ENCODE results near the gene EIF2S3B.

EIF2S3B gene

DNA sequence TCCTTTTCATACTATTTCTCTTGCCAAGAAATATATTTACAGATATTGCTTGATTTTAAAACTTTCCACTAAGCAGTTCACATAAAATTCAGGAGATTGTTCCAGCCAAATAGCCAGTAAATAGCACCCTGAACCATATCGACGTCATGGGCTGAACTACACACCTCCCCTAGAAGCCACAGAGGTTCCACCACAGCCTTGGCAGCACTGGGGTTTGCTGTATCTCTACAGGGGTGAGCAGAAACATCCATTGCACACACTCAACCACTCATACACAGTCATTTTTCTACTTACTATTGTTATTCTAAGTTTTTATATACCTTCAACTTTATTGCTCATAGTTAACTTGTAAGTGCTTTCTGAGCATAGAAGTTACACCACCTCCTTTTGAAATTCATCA, 8.1 kb upstream of the EIF2S3B start:
- DNase-seq (ENCODE audit: low read depth) = peak; percentile 93
- no peak for TF ChIP-seq CTCF (conservative IDR thresholded peaks at IDR 0.05; ENCODE audit: low read depth, low read length)
- no peak overlapping the region for H3K4me3 ChIP-seq (ENCODE audit: low read depth, low read length)

DNA sequence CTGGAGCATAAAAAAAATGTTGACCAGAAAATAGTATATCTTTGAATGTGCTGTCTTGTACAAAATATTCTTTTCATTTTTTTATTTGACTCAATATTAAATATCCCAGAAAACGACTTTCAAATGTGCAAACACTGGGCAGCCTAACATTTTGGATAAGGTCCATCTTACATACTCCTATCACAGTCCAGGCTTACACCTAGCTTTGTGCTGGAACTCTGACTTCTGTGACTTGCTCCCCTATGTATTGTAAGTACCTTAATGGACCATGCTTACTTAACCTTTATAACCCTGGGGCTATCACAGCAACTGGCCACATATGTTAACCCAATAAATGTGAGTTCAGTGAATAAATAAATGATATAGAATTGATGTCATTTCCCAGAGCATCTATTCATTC, 7.6 kb upstream of the EIF2S3B start:
- no peak for DNase-seq (ENCODE audit: low read depth)
- no peak overlapping the region for H3K4me3 ChIP-seq (ENCODE audit: low read depth, low read length)
- TF ChIP-seq CTCF (conservative IDR thresholded peaks at IDR 0.05; ENCODE audit: low read depth, low read length) = no peak

DNA sequence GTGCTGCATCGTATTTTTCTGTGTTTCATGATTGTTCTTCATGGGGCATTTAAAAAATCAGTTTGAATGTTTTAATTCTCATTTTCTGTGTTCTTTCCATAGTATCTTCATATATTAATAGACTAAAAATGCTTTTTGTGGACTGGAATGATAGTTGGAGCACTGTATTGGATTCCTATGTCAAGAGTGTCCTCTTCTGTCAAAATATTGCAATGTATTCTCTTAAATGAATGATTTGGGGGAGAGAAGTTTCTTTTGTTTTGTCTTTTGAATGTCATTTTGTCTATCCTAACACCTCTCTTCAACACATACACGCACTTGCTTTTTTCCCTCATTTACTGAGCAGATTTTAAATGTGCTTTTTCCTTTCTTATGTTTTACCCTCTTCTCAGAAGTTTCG, 4.7 kb upstream of the EIF2S3B start:
- peak; percentile 61 for TF ChIP-seq CTCF (conservative IDR thresholded peaks at IDR 0.05; ENCODE audit: low read depth, low read length)
- no peak overlapping the region for H3K4me3 ChIP-seq (ENCODE audit: low read depth, low read length)
- DNase-seq (ENCODE audit: low read depth) = peak; percentile 68

GRCh38 chr12:10503460-10503859, 2.2 kb upstream of the EIF2S3B start:
- no peak overlapping the region for H3K4me3 ChIP-seq (ENCODE audit: low read depth, low read length)
- DNase-seq (ENCODE audit: low read depth) = no peak
- TF ChIP-seq CTCF (conservative IDR thresholded peaks at IDR 0.05; ENCODE audit: low read depth, low read length) = no peak

DNA sequence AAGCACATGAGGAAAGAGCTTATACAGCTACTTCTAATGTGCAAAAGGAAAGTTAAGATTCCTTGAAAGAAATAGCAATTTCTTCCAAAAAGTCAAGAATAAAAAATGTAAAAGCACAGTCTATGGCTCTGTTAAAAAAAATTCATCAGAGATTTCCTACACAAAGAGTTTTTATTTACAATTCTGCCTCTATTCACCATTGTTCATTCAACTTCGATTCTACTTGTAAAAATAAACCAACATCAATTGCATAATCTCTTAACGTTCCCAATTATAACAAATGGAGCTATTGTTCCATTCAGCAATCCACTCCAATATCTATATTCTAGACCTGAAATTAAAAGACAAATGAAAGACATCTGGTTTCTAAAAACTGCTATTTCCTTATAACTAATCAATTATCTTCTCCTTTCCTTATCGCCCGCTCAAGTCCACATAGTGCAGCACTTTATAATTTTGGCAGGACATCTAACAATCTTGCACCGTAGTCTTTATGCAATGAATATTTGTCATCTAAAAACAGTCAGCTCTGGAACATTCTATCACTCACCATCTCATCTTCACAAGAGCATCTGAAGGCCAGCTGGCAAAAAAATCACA, 6.2 kb downstream of the EIF2S3B start:
- no peak for DNase-seq (ENCODE audit: low read depth)
- H3K4me3 ChIP-seq (ENCODE audit: low read depth, low read length) = no peak overlapping the region
- no peak for TF ChIP-seq CTCF (conservative IDR thresholded peaks at IDR 0.05; ENCODE audit: low read depth, low read length)

DNA sequence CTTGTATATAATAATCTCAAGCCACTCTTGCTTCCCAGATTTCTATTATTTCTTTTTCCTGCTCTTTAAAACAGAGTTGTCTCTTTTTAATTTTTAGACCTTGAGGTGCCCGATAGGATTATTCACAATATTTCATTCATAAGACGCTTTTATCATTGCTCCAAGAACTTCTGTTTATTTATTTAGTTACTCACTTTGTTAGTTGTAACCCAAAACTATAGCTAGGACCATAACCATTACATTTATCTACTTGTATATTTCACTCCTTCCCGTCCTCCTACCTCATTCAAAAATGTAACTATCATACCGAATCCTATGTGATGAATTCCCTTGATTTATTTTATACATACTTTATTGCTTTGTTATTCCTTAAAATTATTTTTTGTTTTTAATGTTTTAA, 7.1 kb downstream of the EIF2S3B start:
- H3K4me3 ChIP-seq (ENCODE audit: low read depth, low read length) = no peak overlapping the region
- DNase-seq (ENCODE audit: low read depth) = peak; percentile 9
- TF ChIP-seq CTCF (conservative IDR thresholded peaks at IDR 0.05; ENCODE audit: low read depth, low read length) = no peak

DNA sequence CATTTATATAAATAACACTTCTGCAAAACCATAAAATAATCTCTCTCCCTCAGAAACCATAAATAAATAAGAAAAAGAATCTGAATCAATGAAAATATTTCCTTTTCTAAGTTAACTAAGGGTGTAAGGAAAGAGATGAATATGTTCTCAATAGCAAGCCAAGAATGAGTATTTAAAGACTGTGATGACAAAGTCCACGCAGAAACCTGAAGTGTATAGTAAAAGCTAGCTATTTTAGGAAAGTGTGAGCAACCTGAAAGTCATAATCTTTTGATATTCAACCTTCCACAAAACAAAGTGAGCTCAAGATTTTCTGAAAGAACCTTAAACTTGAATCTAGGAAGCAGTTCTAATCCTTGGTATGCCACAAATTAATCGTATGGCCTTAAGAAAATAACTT, 15.9 kb downstream of the EIF2S3B start:
- DNase-seq (ENCODE audit: low read depth) = no peak
- no peak overlapping the region for H3K4me3 ChIP-seq (ENCODE audit: low read depth, low read length)
- TF ChIP-seq CTCF (conservative IDR thresholded peaks at IDR 0.05; ENCODE audit: low read depth, low read length) = no peak

Measured in choroid plexus epithelial cell (primary cell).